ENCODE results near the gene C4BPA. TPM values are rescaled to one million over a fixed set of nuclear protein-coding genes. Genes with fewer than 3 reads are reported as not detected.

The C4BPA gene
- total RNA-seq, 1 experiment from 2014 or later, result not detected

DNA sequence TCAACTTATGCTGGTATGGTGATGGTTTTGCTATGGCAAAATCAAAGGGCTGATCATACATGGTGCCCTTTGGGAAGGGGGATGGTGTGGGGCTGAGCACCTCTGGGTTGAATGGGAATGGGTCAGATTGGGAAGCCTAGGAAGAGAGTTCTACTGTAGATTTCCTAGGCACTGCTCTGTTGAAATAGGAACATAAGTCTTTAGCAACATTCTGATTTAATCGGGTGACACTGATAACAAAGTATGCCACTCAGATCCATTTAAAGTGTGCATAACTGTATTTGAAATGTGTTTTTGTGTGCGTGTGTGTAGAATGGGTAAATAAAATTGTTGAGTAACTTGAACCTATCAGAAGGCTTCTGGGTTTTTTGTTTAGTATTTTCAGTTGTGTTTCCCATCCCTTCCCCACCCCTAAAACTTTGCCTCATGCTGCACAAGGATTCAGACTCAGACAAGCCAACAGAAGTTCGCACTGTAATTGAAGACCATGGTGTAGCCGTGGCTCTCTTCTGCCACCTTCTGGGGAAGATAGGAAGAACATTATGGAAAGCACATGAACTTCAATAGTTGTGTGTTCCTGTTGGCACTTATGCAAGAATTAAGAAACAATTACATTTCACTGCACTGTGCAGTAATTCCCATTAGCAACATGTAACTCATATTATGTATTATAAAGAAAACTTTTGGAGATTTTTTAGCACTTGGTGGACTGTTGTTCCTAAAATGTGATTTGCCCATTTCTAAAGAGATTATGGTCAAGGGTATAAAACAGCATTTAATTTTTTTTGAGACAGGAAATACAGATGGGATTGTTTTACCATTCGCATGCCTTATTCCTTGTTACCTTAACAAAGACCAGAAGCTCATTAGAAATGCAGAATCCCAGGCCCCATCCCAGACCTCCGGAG lies 26.3 kb upstream of the C4BPA start:
- peak; percentile 71 for DNase-seq (ENCODE audit: low spot score)

DNA sequence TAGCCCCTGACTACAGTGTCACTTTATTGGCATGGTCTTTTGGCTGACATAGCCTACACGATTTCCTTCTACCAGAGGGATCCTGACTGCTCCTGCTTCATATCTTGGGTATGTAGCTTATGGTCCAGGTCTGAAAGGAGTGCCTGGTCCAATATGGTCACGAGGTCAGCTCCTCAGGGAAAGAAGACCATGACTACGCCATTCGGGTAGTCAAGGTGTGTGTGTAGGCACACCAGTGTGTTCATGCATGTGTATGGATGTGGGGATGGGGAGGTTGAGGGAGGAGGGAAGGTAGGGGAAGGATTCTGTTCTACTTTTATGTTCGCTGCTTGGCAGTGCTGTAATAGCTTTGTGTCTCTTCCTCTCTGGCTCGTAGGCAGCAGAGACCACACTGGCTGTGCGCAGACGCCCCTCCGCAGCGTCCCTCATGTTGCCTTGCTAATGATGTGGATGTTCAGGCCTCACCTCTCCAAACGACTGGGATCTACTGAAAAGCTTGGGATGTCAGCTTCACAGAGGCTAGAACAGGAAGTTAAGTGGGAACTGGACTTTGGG lies 25.4 kb upstream of the C4BPA start:
- no peak for DNase-seq (ENCODE audit: low spot score)

DNA sequence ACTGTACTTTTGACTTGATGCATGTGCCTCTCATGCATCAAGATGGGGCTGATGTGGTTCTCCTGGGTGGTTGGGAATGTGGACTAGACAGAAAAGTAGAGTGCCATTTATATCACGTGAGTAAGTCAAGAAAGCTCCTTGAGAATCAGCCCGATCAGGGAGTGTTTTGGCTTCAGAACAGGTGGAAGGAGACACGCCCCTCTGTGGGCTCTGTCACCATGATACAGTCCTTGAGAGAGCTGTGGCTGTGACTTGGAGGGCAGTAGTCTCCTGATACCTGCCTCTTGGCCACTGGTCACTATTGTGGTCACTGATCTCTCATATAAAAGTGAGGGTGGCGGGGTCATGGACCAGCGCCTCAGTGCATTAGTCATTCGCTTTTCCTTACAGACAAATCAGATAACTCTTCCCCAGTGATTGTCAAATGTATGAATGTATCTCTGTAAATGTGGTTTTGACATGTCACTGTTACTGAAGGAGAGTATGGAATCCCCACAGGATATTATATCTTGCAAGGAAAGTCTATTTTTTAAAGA lies 24.3 kb upstream of the C4BPA start:
- DNase-seq (ENCODE audit: low spot score), result peak; percentile 66

DNA sequence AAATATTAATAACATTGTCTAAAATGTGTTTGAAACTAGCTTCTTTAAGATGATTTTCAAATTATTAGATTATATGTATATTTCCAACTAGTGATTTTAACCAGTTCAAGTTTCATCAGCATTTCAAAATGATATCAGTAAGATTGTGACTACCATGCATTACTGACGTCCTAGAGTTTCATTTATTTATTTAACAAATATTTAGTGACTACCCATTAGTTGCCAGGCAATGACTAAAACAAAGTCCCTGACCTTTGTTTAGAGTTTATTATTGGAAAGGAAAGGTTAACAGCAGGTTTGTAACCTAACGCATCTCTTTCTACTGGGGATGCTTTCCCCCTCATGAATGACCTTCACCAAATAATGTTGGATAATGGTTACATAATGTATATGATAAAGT lies 22.9 kb upstream of the C4BPA start:
- DNase-seq (ENCODE audit: low spot score), result no peak

DNA sequence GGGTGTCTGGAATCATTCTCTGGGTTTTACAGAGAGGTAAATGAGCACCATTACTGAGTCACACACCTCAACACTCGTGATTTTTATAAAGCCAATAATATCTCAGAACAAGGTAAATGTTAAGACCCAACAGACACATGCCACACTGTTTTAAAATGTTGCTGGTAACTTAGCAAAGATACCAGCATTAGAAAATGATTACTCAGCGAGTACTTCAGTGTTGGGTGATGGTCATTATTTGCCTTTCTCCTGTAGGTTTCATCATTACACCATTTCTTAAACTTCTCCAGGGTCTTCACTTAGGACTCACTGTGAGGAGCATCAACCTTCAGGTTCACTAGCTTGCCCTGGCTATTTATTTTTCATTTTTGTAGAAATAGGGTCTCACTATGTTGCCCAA lies 22.2 kb upstream of the C4BPA start:
- no peak for DNase-seq (ENCODE audit: low spot score)

DNA sequence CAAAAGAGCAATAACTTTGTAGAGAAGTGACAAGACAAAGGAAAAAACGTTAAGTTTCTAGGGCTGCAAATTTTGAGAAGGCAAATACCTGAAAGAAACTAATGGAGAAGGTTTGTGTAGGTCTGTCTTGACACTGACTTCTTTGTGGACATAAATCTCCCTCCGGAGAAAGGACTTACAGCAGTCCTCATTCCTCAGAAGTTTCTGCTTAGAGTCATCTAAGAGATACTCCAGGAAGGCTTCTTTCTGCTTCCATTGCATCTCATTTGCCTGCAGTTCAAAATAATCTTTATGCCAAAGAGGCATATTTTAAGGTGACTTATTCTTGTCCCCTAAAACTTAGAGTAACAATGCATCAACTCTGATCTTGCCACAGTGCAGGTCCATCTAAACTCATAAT lies 19.8 kb upstream of the C4BPA start:
- peak; percentile 29 for DNase-seq (ENCODE audit: low spot score)

DNA sequence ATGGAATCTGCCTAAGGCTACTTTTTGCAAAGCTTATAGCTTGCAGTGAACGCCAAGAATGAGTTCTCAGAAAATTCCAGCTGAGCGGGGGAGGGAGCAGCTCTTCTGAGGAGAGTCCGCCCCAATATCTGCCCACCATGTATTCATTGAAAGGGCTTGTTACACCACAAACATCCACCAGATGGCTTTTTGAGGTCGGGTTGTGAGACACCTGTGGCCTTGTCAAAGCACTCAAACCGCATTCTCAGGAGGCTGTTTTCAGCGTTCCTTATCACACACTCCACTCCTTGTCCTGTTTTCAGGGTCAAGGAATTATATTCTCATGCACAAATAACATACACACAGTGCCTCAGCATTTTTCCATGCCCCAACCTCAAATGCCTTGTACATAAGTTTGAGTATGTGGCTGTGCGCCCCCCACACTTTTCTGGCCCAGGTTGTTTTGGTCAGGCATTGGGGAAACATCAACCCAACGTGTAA lies 19.3 kb upstream of the C4BPA start:
- peak; percentile 90 for DNase-seq (ENCODE audit: low spot score)

DNA sequence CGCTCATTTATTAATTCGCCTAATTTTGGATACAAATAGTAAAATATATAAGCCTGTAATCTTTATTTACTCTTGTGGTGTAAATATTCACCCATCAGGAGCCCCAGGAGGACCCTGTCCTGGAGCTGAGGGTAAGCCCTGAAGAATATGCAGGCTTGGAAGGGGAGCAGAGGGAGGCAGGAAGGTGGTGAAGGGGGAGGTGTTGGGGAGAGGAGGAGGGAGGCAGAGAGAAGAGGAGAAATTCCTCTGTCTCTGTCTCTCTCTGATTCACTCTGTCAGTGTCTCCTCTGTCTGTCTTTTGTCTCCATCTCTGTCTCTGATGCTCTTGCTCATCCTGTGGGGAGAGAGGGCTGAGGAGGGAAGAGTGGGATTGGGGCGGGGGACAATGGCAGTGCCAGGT lies 18.1 kb upstream of the C4BPA start:
- DNase-seq (ENCODE audit: low spot score), result no peak

DNA sequence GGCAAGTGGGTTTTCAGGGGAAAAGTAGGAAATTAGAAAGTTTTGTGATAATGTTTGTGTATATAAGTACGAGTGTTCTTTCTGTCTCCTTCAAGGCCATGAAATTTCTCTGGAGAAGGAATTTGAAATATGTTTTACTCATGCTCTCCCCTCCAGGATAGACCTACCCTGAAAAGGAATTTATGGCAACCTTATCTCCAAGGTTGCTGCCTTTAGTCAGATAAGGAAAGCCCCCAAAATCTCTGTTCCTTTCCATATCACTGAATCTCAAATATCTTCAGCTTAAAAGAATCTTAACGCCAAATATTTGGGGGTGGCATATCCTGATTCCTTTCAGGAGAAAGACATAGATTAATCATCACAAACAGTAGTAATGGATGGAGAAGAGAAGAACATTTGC lies 15.9 kb upstream of the C4BPA start:
- DNase-seq (ENCODE audit: low spot score), result peak; percentile 78

DNA sequence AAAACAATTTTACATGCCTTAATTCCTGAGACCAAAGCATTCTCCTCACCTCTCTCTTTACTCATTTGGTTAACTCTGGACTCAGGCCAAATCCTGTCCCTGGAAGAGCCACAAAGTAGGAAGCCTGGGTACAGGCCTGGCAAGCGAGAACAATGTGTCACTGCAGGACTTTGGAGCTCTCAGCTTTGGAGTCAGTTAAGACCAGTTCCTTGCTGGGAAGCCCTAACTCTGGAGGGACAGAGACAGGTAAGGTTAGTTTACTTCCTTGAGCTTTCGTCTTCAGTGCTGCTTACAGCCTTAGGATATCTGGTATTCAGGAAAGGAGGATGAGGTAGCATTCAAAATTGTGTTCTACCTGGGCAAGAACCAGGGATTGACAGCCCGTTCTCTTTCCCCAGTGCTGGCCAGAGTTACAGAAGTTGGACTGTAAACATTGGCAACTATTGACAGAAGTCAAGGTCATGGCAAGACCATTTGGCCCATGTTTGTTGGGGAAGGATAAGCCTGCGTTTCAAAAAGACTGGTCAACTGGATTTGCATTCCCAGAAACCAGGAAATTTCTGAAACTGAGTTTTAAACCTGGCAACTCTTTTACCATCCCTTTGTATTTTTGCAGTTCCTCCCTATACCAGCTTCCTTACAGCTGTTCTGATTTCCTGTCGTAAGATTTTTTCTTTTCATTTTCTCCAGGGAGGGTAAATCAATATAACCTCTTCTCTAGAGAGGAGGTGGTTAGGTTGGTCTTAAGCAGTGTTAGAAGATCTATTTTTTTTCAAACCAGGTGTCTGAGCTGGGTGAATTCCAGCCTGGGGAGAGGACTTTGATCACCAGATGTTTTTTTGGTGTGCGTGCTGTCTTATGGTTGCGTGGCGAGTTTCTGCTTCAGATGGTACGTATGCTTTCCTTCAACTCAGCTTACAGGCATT lies 15.1 kb upstream of the C4BPA start, which contains the start of gene C4BPB:
TSS of gene C4BPB (plus strand) at position 160 of the 926 bp plus-strand sequence. CDS start at position 832, 672 bp downstream.
- DNase-seq (ENCODE audit: low spot score), result peak; percentile 65

DNA sequence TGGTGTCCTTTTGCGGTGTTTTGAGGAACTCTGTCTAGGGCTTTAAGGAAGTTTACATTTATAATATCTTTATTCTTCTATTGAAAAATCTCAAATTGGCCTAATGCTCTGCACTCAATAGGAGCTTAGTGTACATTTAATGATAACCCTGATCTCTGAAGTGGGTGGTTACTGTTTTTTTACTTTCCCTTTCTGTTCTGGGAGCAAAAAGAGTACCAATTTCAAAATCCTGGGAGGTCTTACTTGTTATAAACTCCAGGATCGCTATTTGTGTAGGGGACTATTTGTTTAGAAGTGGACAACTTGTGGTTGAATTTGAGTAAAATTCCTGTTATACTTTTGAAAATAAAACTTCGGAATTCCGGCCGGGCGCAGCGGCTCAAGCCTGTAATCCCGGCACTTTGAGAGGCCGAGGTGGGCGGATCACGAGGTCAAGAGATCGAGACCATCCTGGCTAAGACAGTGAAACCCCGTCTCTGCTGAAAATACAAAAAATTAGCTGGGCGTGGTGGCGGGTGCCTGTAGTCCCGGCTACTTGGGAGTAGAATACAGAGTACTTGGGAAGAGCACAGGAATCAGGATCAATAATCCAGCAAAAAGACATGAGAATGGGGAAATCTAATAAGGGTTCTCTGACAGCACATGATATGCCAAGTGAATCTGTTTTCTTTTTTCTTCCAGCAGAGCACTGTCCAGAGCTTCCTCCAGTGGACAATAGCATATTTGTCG lies 14.2 kb upstream of the C4BPA start:
- DNase-seq (ENCODE audit: low spot score), result no peak

DNA sequence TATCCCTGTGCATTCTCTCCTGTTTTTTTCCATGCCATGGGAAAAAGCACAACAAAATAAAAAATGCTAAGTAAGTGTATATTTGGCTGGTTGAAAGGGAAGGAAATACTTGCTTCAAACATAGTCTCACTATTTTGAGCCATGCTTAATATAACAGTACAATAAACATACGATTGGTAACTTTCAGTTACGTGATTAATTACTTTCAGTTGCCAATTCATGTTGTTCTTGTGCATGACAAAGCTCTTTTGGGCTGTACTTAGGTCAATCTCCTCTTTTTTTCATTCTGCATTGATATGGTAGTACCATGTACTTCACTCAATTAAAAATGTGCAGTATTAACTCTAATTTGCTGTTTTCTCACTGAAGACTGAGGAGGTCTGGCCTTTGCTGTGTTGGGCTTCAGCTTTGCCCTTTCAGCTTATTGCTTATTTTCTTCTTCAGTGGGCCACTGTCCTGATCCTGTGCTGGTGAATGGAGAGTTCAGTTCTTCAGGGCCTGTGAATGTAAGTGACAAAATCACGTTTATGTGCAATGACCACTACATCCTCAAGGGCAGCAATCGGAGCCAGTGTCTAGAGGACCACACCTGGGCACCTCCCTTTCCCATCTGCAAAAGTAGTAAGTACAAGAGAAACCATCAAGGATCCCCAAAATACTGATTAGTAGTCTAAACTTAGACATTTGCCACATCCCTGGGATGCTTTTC lies 12.7 kb upstream of the C4BPA start:
- DNase-seq (ENCODE audit: low spot score), result no peak

DNA sequence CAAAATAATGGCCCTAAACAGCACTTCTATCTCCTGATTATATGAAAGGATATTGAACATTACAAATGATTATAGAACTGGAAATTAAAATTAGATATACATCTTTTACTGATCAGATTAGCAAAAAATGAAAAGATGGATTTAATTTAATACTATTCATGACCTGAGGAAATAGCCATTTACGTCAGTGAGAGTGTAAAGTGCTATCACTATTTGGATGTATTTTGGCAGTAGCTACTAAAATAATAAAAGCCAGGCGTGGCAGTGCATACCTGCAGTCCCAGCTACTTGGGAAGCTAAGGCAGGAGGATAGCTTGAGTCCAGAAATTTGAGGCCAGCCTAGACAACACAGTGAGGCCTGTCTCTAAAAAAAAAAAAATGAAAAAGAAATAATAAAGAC lies 10.1 kb upstream of the C4BPA start:
- DNase-seq (ENCODE audit: low spot score), result no peak

DNA sequence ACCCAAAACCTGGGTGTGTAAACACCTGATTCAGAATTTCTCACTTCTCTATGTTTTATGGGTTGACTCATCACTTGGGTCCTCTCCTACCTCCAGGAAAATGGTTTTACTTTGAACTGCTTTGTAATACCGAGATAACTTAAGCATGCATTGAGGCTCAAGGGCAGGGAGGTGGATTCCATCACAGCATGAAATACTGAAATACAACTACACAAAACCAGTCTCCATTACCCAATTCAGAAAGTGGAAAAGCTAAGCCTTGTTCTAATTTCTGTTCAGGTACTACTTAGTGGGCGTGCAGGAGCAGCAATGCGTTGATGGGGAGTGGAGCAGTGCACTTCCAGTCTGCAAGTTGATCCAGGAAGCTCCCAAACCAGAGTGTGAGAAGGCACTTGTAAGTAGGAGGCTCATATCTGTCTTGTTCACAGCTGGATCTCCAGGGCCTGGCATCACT lies 6.1 kb upstream of the C4BPA start:
- DNase-seq (ENCODE audit: low spot score), result peak; percentile 61

DNA sequence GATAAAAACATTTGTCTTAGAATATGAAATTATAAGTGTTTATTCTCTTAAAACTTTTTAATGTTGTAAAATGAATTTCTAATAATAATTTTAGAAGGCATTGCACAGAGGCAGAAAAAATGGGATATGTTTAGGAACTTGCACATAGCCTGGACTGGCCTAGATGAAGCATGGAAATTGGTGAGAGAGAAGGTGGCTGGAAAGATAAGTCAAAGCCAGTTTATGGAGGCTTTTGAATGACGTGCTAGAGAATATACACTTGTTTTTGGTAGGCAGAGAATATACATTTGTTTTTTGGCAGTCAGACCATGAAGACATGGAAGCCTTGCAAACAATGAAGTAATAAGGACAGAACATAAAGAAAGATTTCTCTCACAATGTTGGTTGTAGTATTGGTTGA lies 2.3 kb upstream of the C4BPA start:
- DNase-seq (ENCODE audit: low spot score), result no peak

DNA sequence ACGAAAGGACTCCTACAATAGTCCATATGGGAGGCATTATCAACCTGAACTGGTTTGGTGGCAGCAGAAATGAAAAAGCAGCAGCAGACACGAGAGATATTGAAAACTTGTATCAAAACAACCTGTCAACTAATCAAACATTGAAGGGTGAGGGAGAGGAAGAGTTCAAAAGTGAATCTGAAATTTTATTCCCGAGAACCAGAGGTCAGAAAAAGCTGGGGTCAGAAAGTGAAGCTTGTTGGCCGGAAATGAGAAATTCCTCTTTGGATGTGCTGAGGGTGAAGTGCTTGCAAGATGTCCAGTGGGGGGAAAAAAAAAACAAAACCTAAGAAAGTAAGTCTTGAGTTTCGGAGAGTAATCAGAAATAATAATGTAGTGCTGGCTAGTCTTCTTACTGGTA lies 1.9 kb upstream of the C4BPA start:
- no peak for DNase-seq (ENCODE audit: low spot score)

DNA sequence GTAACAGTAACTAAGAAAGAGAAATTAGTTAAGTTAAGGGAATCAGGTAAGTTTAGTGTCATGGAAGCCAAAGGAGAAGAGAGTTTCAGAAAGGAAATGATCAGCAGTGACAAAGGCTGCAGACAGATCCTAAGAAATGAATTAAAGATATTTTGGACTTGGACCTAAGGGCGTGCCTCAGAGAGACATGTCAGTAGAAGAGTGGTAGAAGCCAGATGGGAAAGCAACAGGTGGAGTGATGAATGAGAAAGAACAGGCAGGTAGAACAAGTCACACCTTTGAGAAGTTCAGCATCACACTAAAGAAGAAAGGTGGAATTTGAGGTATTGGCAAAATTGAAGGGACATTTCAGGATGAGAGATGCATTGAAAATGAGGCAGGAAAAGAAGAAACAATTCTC lies 1.4 kb upstream of the C4BPA start:
- no peak for DNase-seq (ENCODE audit: low spot score)

DNA sequence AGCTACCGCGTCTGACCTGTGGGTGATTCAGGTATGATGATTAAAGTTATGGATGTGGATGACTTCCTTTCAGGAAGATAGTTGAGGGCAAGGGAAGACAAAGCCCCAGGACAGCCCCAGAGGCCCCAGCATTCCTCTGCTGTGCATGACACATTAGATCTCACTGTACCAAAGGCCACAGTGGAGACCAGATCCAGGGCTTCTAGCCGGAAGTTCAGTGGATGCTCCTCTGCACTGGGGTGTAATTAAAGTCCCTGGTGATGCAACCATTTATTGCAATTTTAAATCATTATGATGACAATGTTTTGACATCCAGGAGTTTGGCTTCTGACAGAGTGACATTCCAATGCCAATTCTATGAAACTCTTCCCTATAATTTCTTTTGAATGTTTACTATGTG lies 5.0 kb downstream of the C4BPA start:
- DNase-seq (ENCODE audit: low spot score), result peak; percentile 41

DNA sequence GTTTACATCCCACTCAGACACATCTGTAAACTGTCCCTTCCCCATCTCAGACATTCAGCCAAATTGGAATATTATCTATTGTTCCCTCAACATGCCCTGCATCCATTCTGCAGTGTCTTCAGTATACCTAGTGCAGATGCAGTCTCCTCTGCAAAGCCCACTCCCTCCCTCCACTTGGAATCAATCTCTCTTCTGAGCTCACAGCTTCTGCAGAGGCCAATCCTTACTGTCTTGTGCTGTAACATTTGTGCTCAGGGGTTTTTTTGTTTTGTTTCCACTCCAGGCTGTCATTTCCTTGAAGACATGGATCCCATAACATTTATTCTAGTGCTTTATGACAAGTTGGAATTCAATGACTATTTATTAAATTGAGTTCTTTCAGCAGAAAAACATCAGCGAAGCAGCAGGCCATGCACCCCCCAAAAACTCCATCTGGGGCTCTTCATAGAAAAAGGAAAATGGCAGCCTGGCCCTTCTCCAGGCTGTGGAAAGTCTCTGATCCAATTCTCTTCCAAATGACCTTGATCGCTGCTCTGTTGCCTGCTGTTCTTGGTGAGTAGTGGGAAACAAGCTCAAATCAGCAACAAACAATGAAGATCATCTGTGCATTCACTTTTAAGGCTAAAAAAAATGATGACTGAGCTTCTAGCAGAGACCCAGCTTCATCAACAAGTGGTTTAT lies 8.7 kb downstream of the C4BPA start:
- no peak for DNase-seq (ENCODE audit: low spot score)

DNA sequence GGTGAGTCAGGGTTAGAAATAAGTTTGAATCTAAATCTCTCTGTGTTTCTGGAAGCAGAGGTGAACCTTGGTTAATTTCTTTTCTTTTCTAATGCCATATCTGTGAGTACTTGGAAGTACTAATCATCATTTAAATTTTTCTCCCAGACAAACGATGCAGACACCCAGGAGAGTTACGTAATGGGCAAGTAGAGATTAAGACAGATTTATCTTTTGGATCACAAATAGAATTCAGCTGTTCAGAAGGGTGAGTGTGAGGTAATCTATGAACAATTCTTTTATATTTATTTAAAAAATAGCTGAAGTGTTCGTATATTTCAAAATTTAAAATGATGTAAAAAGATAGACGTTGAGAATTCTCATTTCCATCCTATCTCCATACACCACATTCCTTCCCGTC lies 11.2 kb downstream of the C4BPA start:
- DNase-seq (ENCODE audit: low spot score), result no peak

Data from A172 (cell line).